Astrocyte of the cerebellum (primary cell): ENCODE measurements around the gene BAIAP2L2.

Experiments used
- DNase-seq: peaks from one replicate; pipeline ENCODE4 v3.0.0-alpha.2; 2011; ENCODE audit warnings: low read depth
- H3K4me3 ChIP-seq: 2 replicates; pipeline ENCODE4 v1.5.1; 2011; ENCODE audit warnings: mild to moderate bottlenecking, low read depth, low read length, moderate library complexity
- in situ Hi-C: cut with HindIII; loops from 2 replicates; pipeline ENCODE4 v1.10.0; 2017; ENCODE audit warnings: low sequenced_read_pairs
- TF ChIP-seq, protein P1 (sequence below): IDR thresholded peaks from 2 replicates; pipeline ENCODE4 v1.5.1; 2012; ENCODE audit warnings: low read length, low read depth, moderate library complexity, mild to moderate bottlenecking; ENCODE audit errors: missing control alignments

BAIAP2L2 gene

DNA sequence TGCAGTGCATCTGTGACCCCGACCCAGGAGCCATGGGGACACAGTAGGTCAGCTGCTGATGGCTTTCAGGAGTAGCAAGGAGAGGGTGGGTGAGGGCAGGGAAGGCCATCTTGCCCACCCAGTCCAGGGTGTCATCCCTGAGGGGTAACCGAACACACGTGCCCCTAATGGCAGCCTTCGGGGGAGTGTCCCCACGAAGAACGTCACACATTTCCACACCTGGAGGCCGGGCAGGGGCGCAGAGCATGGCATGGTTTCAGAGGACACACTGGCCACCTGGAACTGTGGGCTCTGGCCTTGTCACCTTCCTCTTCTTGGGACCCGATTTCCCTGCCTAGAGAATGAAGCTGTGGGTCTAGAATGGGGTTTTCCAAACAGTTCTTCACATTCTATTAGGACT, 19.4 kb upstream of the BAIAP2L2 start:
- in situ Hi-C loops: no loop called here
- H3K4me3 ChIP-seq: no peak overlapping the region
- no peak for DNase-seq
- TF ChIP-seq, protein P1, sequence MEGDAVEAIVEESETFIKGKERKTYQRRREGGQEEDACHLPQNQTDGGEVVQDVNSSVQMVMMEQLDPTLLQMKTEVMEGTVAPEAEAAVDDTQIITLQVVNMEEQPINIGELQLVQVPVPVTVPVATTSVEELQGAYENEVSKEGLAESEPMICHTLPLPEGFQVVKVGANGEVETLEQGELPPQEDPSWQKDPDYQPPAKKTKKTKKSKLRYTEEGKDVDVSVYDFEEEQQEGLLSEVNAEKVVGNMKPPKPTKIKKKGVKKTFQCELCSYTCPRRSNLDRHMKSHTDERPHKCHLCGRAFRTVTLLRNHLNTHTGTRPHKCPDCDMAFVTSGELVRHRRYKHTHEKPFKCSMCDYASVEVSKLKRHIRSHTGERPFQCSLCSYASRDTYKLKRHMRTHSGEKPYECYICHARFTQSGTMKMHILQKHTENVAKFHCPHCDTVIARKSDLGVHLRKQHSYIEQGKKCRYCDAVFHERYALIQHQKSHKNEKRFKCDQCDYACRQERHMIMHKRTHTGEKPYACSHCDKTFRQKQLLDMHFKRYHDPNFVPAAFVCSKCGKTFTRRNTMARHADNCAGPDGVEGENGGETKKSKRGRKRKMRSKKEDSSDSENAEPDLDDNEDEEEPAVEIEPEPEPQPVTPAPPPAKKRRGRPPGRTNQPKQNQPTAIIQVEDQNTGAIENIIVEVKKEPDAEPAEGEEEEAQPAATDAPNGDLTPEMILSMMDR: no peak

DNA sequence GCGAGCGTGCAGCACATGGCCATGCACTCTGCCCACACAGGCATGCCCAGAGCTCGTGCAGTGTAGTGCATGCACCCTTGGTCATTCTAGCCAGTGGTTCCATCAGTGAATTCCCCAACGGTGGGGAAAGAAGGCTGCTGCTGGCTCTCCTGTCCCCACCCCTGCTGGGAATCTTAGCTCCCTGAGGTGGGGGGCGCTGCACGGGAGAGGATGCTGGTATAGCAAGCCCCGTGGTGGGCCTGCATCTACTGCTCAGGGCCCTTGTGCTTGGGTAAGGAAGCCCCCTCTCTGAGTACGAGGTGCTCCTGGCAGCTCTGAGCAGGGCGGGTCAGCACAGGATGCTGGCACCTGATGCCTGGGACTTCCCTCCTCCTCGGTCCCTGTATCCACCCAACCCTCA, 18.5 kb upstream of the BAIAP2L2 start:
- in situ Hi-C loops: no loop called here
- no peak for DNase-seq
- TF ChIP-seq, protein P1: no peak
- H3K4me3 ChIP-seq: no peak overlapping the region

- TF ChIP-seq, protein P1: no peak
- in situ Hi-C loops: no loop called here
- H3K4me3 ChIP-seq: no peak overlapping the region
- DNase-seq: no peak
Measured at GRCh38 chr22:38127869-38128268, 17.4 kb upstream of the BAIAP2L2 start.

GRCh38 chr22:38126928-38127668, 16.6 kb upstream of the BAIAP2L2 start:
- no peak overlapping the region for H3K4me3 ChIP-seq
- in situ Hi-C loops: no loop called here
- no peak for DNase-seq
- TF ChIP-seq, protein P1: no peak

DNA sequence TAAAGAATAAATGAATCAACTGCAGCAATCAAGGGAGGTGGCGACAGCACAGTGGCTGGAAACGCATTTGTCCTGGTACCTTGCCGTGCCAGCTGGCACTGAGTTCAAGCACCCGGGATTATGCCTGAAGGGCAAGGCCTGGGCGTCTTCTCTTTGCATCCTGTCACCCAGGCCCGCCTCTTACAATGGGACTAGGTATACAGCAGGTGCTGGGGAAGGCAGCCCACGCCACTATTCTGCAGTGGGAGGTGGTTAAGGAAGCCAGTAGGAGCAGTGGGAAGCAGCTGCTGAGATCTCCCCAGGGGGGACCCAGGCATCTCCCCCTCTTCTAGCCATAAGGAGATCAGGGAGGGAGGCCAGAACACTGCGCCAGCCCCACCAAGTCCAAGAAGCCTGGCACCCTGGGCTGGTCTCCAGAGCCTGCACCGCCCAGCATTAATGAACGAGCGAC, 15.3 kb upstream of the BAIAP2L2 start:
- H3K4me3 ChIP-seq: no peak overlapping the region
- no peak for DNase-seq
- in situ Hi-C loops: no loop called here
- TF ChIP-seq, protein P1: no peak

- DNase-seq: no peak
- in situ Hi-C loops: no loop called here
- TF ChIP-seq, protein P1: no peak
- H3K4me3 ChIP-seq: no peak overlapping the region
Measured at GRCh38 chr22:38125038-38125610, 14.6 kb upstream of the BAIAP2L2 start.
